22Rv1 (cell line): ENCODE measurements around the gene KRTAP1-1.
"Not testable (repeated sequence)": the region's sequence is repeated elsewhere in the genome, so short reads cannot be mapped to it uniquely, and the experiment has no call there.

Experiments
- H3K27ac ChIP-seq: fragments of 450-650 bp; 2 replicates; pipeline ENCODE4 v1.5.1; 2017
- ZFX ChIP-seq: fragments of 450-650 bp; IDR thresholded peaks from 2 replicates; pipeline ENCODE4 v1.6.1; 2017; ENCODE audit warnings: antibody characterized with exemption, borderline replicate concordance
- TF ChIP-seq, protein P1 (sequence below): fragments of 450-650 bp; IDR thresholded peaks from 2 replicates; pipeline ENCODE4 v1.5.1; 2017; ENCODE audit warnings: mild to moderate bottlenecking

Gene KRTAP1-1

GRCh38 chr17:41042953-41043352 is 1.7 kb upstream of the KRTAP1-1 start:
- no peak for TF ChIP-seq ZFX
- TF ChIP-seq, protein P1, sequence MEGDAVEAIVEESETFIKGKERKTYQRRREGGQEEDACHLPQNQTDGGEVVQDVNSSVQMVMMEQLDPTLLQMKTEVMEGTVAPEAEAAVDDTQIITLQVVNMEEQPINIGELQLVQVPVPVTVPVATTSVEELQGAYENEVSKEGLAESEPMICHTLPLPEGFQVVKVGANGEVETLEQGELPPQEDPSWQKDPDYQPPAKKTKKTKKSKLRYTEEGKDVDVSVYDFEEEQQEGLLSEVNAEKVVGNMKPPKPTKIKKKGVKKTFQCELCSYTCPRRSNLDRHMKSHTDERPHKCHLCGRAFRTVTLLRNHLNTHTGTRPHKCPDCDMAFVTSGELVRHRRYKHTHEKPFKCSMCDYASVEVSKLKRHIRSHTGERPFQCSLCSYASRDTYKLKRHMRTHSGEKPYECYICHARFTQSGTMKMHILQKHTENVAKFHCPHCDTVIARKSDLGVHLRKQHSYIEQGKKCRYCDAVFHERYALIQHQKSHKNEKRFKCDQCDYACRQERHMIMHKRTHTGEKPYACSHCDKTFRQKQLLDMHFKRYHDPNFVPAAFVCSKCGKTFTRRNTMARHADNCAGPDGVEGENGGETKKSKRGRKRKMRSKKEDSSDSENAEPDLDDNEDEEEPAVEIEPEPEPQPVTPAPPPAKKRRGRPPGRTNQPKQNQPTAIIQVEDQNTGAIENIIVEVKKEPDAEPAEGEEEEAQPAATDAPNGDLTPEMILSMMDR, result no peak
- no peak overlapping the region for H3K27ac ChIP-seq

- no peak for TF ChIP-seq ZFX
- TF ChIP-seq, protein P1, result no peak
- no peak overlapping the region for H3K27ac ChIP-seq
Observed at GRCh38 chr17:41037853-41038350, 3.3 kb downstream of the KRTAP1-1 start.

- H3K27ac ChIP-seq, result not testable (repeated sequence)
Observed at GRCh38 chr17:41034346-41034935, 6.8 kb downstream of the KRTAP1-1 start, which contains the start of gene KRTAP1-3. KRTAP1-3 (minus strand) TSS chr17:41034874; CDS start chr17:41034821, 53 bp downstream.

DNA sequence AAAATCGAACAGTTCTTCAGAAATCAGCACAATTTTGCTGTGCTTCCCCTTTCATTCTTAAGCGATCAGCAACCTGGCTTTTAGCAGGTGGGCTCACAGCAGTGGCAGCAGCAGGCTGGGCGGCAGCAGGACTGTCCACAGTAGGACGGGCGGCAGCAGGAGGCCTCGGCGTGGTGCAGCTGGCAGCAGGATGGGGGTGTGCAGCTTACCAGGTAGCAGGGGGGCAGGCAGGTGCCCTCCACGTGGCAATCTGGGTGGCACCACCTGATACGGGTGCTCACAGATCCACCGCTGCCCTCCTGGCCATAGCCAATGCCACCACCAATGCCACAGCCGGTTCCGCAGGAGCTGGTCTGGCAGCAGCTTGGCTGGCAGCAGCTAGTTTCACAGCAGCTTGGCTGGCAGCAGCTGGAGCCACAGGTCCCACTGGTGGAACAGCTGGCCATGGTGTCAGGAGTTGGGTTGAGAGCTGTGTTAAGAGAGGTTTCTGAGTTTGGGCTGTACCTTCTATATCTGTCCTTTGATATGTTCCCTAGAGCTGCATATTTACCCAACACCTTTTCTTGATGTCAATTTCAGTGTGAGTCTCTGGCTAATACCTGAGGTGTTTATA is 11.5 kb downstream of the KRTAP1-1 start, which contains the start of gene KRTAP1-4:
Gene KRTAP1-4 (minus strand): TSS at position 563 of the 613 bp plus-strand sequence. CDS start 117 bp downstream, at position 446.
- no peak for TF ChIP-seq ZFX
- TF ChIP-seq, protein P1, result no peak
- no peak within 1 kb of the TSS for H3K27ac ChIP-seq

GRCh38 chr17:41026715-41027471 is 14.4 kb downstream of the KRTAP1-1 start, which contains the start of gene KRTAP1-5:
KRTAP1-5 (minus strand) TSS chr17:41027208; CDS start chr17:41027155, 53 bp downstream.
- no peak within 1 kb of the TSS for H3K27ac ChIP-seq
- no peak for TF ChIP-seq ZFX

- no peak overlapping the region for H3K27ac ChIP-seq
- TF ChIP-seq ZFX, result no peak
- TF ChIP-seq, protein P1, result no peak
Observed at GRCh38 chr17:41024697-41025096, 16.6 kb downstream of the KRTAP1-1 start.

- no peak for TF ChIP-seq ZFX
- TF ChIP-seq, protein P1, result no peak
- no peak overlapping the region for H3K27ac ChIP-seq
Observed at GRCh38 chr17:41020336-41020735, 20.9 kb downstream of the KRTAP1-1 start.

DNA sequence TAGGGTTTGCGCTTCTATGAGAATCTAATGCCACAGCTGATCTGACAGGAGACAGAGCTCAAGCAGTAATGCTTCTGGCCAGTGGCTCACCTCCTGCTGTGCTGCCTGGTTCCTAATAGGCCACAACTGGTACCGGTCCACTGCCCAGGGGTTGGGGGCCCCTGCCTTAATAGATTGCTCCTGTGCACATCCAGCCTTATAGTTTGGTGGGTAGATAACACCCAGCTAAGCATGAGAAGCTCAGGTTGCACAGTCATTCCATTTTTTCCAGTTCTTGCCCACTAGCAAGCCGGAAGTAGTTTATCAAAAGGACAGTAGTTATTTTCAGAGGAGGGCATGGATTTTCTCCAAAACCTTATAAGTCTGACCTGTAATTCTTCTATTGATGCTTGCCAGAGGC is 21.8 kb downstream of the KRTAP1-1 start:
- TF ChIP-seq, protein P1, result no peak
- no peak for TF ChIP-seq ZFX
- no peak overlapping the region for H3K27ac ChIP-seq
